Heart left ventricle (tissue), 13 donors: Measurements from ENCODE around the gene TMEM205.

Experiments used
- CTCF ChIP-seq, 12 donors: fragments of 200-600 bp; sonication (generic) in 4 of 12; IDR thresholded peaks; one replicate each; pipeline versions ENCODE4 v1.5.0 to v1.8.0; 2018 to 2022; ENCODE audit warnings: antibody characterized with exemption in 12 of 12, mild to moderate bottlenecking in 5 of 12
- POLR2A ChIP-seq, 2 donors: fragments of 450-650 bp; IDR thresholded peaks; one replicate each; pipeline ENCODE4 v1.6.1; 2017; ENCODE audit warnings: antibody characterized with exemption in 2 of 2, mild to moderate bottlenecking in 2 of 2, moderate library complexity in 2 of 2
- donor health status: ischemic (EF 13 %, LVEDD 7.1; RV severe dilation, severe dysfunction).
- donor health status: DM: no; HTN: yes; CAD: no.
- donor health status: DM: no; HTN: no; CAD: no.
- donor health status: ischemic (EF 25% LVEDD 6.9; RV normal size, moderate dysfunction).
- donor health status: ischemic (EF 25% LVEDD 5.7; RV mildly dilated, moderate dysfunction).
- donor health status: ischemic (EF 35%, LVEDD 5.7; RV mildly dilated, moderate dysfunction).
- donor health status: nonischemic (EF 11% LVEDD 7.7; RV severe dilation, severe dysfunction).
- donor health status: DM: yes; HTN: yes; CAD: no.
- donor health status: PGD.
- donor health status: ischemic (EF 29% LVEDD 5.4; RV normal size, mild dysfunction).
- donor health status: nonischemic (EF 23%, LVEDD 6.1; RV moderate dilation, normal function).

GRCh38 chr19:11367528-11367927, 21.5 kb upstream of the TMEM205 start:
- no peak for TF ChIP-seq CTCF (IDR thresholded peaks at IDR 0.05)
- no peak for TF ChIP-seq POLR2A (IDR thresholded peaks at IDR 0.05)
